Measurements from ENCODE around the gene CABP2. TPM values are rescaled to one million over a fixed set of nuclear protein-coding genes. Genes with fewer than 3 reads are reported as not detected.

The CABP2 gene
- total RNA-seq, 1 experiment from 2014 or later = not detected

DNA sequence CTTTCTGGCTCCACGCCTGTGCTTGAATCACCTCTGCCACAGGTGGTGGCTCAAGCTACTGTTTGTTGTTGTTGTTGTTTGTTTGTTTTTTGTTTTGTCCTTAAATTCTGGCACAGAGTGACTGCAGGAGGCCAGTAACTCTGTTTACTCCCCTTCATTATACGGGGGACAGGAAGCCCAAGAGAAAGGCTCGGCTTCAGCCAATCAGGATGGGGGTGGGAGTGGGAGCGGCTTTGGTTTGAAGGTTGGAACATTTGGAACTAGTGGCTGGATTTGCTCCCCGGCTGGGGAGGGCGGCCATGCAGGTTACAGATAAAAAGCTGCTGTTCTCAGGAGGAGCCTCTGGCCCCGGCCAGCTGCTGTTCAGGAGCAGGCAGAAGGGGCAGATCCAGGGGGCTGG lies 19.7 kb upstream of the CABP2 start:
- Histone ChIP-seq H3K4me1 (replicated peaks; ENCODE audit: insufficient read depth) (0 out of 2 replicates have a peak, but pooled peaks cover 7% of the 10 kb centered on the region), H4K20me1 (ENCODE audit: insufficient read depth) (no peaks in the 10 kb centered on the region), H3F3A (ENCODE audit: insufficient read depth, low read depth) (no peaks in the 10 kb centered on the region), H3K4me3 (no peak overlapping the region), H3K36me3 (ENCODE audit: low read depth) (no peaks in the 10 kb centered on the region), H2AFZ (no peak overlapping the region), H3K79me2 (ENCODE audit: low read depth) (no peaks in the 10 kb centered on the region), H3K9me3 (ENCODE audit: insufficient read depth, low read depth) (no peaks in the 10 kb centered on the region), H3K9me2 (ENCODE audit: insufficient read depth) (no peaks in the 10 kb centered on the region), H3K27ac (no peak overlapping the region), H3K4me2 (no peak overlapping the region), H3K27me3 (ENCODE audit: insufficient read depth, low read depth) (no peaks in the 10 kb centered on the region)
- no TSS peak for BruUV-seq (replicated peaks)
- intact Hi-C loops (cut with micrococcal nuclease; ENCODE audit: unreplicated experiment) = no loop called here
- POLR2A ChIA-PET (ENCODE audit: unreplicated experiment) = no interaction called here
- DNase-seq = no peak
- CTCF ChIA-PET = no interaction called here
- no peak for TF ChIP-seq EZH2 (IDR thresholded peaks at IDR 0.05; ENCODE audit: low read depth)
- TF ChIP-seq, protein P1, sequence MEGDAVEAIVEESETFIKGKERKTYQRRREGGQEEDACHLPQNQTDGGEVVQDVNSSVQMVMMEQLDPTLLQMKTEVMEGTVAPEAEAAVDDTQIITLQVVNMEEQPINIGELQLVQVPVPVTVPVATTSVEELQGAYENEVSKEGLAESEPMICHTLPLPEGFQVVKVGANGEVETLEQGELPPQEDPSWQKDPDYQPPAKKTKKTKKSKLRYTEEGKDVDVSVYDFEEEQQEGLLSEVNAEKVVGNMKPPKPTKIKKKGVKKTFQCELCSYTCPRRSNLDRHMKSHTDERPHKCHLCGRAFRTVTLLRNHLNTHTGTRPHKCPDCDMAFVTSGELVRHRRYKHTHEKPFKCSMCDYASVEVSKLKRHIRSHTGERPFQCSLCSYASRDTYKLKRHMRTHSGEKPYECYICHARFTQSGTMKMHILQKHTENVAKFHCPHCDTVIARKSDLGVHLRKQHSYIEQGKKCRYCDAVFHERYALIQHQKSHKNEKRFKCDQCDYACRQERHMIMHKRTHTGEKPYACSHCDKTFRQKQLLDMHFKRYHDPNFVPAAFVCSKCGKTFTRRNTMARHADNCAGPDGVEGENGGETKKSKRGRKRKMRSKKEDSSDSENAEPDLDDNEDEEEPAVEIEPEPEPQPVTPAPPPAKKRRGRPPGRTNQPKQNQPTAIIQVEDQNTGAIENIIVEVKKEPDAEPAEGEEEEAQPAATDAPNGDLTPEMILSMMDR (conservative IDR thresholded peaks at IDR 0.05) = no peak

DNA sequence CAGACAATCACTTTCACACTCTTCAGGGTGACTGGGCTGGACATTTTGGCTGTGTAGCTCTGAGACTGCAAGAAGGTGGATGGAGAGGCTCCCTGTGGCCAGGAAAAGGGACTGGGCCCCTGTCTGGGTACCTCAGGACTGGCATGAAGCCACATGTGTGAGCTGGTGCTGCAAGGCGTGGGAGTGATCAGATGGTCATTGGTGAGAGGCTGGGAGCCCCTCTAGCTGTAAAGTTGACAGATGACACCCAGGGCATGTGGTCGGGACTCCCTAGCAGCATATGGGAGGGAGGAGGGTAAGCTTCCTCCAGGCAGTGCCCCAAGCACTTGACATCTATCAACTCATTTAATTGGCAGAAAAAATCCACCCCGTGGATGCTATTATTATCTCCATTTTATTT lies 18.9 kb upstream of the CABP2 start:
- POLR2A ChIA-PET (ENCODE audit: unreplicated experiment) = no interaction called here
- no peaks in the 10 kb centered on the region for H3K9me3 ChIP-seq (ENCODE audit: insufficient read depth, low read depth)
- no peak overlapping the region for H3K4me3 ChIP-seq
- H3F3A ChIP-seq (ENCODE audit: insufficient read depth, low read depth) = no peaks in the 10 kb centered on the region
- no peaks in the 10 kb centered on the region for H3K36me3 ChIP-seq (ENCODE audit: low read depth)
- no peak overlapping the region for H2AFZ ChIP-seq
- H3K9me2 ChIP-seq (ENCODE audit: insufficient read depth) = no peaks in the 10 kb centered on the region
- CTCF ChIA-PET = no interaction called here
- H3K79me2 ChIP-seq (ENCODE audit: low read depth) = no peaks in the 10 kb centered on the region
- 0 out of 2 replicates have a peak, but pooled peaks cover 7% of the 10 kb centered on the region for H3K4me1 ChIP-seq (replicated peaks; ENCODE audit: insufficient read depth)
- DNase-seq = no peak
- H3K27ac ChIP-seq = no peak overlapping the region
- no peaks in the 10 kb centered on the region for H4K20me1 ChIP-seq (ENCODE audit: insufficient read depth)
- H3K27me3 ChIP-seq (ENCODE audit: insufficient read depth, low read depth) = no peaks in the 10 kb centered on the region
- no TSS peak for BruUV-seq (replicated peaks)
- intact Hi-C loops (cut with micrococcal nuclease; ENCODE audit: unreplicated experiment) = no loop called here
- H3K4me2 ChIP-seq = no peak overlapping the region
- no peak for TF ChIP-seq EZH2 (IDR thresholded peaks at IDR 0.05; ENCODE audit: low read depth)
- TF ChIP-seq, protein P1 (conservative IDR thresholded peaks at IDR 0.05) = no peak

DNA sequence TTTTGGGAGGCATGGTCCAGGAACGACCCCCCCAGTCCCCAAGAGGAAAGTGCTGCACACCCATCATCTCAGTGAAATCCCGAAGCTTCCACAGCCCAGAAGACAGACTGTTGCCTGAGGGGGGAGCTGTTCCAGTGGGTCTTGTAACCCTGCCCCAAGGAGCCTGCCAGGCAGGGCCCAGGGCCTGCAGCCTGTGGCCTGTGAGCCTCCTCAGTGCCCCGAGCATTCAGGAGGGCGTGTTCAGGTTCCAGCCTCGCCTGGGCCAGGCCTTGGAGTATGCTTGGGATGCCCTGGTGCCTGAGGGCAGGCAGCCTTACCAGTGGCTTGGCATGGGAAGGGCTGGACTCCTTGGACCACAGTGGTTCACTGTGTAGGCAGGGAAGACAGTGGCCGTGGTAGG lies 18.0 kb upstream of the CABP2 start:
- H3F3A ChIP-seq (ENCODE audit: insufficient read depth, low read depth) = no peaks in the 10 kb centered on the region
- no peaks in the 10 kb centered on the region for H4K20me1 ChIP-seq (ENCODE audit: insufficient read depth)
- H3K36me3 ChIP-seq (ENCODE audit: low read depth) = no peaks in the 10 kb centered on the region
- no peak overlapping the region for H3K27ac ChIP-seq
- H3K27me3 ChIP-seq (ENCODE audit: insufficient read depth, low read depth) = no peaks in the 10 kb centered on the region
- no peak overlapping the region for H3K4me2 ChIP-seq
- H3K9me2 ChIP-seq (ENCODE audit: insufficient read depth) = no peaks in the 10 kb centered on the region
- H3K4me1 ChIP-seq (replicated peaks; ENCODE audit: insufficient read depth) = 0 out of 2 replicates have a peak, but pooled peaks cover 7% of the 10 kb centered on the region
- TF ChIP-seq, protein P1 (conservative IDR thresholded peaks at IDR 0.05) = no peak
- no peak for TF ChIP-seq EZH2 (IDR thresholded peaks at IDR 0.05; ENCODE audit: low read depth)
- H3K79me2 ChIP-seq (ENCODE audit: low read depth) = no peaks in the 10 kb centered on the region
- ChIA-PET CTCF (no interaction called here), POLR2A (ENCODE audit: unreplicated experiment) (no interaction called here)
- intact Hi-C loops (cut with micrococcal nuclease; ENCODE audit: unreplicated experiment) = no loop called here
- no peaks in the 10 kb centered on the region for H3K9me3 ChIP-seq (ENCODE audit: insufficient read depth, low read depth)
- H2AFZ ChIP-seq = no peak overlapping the region
- no TSS peak for BruUV-seq (replicated peaks)
- H3K4me3 ChIP-seq = no peak overlapping the region
- no peak for DNase-seq

Data from PC-9 (cell line).